AG10803 (cell line): ENCODE data around the gene NEFH.
A peak's percentile ranks its signal among the peaks of the same experiment; 100 is the strongest.

Experiments
- DNase-seq: peaks from one replicate; pipeline ENCODE4 v3.0.0; 2010; ENCODE audit warnings: low read depth
- H3K4me3 ChIP-seq: 2 replicates; pipeline ENCODE4 v1.5.1; 2011; ENCODE audit warnings: mild to moderate bottlenecking, low read length, control low read depth
- TF ChIP-seq, protein P1 (sequence below): conservative IDR thresholded peaks from 2 replicates; pipeline ENCODE4 v1.5.1; 2011; ENCODE audit warnings: mild to moderate bottlenecking, low read length, control low read depth, inconsistent platforms

NEFH gene

DNA sequence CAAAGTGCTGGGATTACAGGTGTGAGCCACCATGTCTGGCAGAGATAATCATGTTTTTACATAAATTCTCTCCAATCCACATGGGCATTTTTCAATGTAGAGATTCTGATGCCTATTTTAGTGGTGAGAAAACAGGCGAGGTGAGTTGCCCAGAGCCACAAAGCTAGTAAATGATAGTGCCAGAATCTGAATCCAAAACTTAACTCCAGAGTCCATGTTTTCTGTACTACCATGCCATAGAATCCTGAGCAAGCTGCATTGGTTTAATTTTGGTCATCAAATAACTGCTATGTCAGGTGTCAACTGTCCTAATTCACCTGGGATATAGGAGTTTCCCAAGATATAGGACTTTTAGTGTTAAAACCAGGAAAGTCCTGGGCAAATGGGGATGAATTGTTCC, 13.6 kb downstream of the NEFH start:
- H3K4me3 ChIP-seq = no peak overlapping the region
- TF ChIP-seq, protein P1, sequence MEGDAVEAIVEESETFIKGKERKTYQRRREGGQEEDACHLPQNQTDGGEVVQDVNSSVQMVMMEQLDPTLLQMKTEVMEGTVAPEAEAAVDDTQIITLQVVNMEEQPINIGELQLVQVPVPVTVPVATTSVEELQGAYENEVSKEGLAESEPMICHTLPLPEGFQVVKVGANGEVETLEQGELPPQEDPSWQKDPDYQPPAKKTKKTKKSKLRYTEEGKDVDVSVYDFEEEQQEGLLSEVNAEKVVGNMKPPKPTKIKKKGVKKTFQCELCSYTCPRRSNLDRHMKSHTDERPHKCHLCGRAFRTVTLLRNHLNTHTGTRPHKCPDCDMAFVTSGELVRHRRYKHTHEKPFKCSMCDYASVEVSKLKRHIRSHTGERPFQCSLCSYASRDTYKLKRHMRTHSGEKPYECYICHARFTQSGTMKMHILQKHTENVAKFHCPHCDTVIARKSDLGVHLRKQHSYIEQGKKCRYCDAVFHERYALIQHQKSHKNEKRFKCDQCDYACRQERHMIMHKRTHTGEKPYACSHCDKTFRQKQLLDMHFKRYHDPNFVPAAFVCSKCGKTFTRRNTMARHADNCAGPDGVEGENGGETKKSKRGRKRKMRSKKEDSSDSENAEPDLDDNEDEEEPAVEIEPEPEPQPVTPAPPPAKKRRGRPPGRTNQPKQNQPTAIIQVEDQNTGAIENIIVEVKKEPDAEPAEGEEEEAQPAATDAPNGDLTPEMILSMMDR = no peak
- DNase-seq = no peak

DNA sequence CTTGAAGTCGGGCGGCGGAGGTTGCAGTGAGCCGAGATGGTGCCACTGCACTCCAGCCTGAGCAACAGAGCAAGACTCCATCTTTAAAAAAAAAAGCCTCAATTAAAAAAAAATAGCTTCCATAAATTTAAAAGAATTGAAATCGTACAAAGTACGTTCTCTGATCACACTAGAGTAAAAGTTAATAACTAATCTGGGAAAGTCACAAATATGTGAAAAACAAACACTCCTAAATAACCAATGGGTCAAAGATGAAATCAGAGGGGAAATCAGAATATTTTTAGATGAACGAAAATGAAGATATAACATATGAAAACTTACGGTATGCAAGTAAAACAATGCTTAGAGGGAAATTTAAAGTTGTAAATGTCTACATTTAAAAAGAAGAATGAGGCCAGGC, 19.8 kb downstream of the NEFH start:
- H3K4me3 ChIP-seq = no peak overlapping the region
- TF ChIP-seq, protein P1 = no peak
- no peak for DNase-seq

DNA sequence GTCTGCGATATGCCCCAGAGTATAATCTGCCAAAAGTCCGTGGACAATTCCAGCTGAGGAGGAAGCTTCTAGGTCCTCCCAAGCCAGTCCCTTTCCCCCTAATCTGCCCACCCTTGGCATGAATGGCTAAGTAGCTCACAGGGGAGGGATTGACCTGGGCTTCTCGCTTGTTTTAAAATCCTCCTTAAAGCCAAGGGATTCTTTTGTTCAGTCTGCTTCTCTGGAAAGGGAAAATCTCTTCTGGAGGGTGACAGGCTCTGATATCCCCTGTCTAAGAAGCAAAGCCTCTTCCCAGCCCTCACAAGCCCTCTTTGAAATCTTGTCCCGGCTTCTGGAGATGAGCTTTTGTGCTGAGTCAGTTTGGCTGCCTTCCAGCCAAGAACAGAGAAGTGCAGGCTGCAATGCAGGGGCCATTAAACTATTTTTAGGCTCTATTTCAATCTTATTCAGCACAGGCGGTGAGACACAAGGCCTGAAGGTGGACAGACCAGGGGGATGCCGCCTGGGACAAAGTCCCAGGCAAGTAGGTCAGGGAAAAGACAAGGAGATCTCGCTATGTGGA, 23.9 kb downstream of the NEFH start:
- no peak overlapping the region for H3K4me3 ChIP-seq
- TF ChIP-seq, protein P1 = no peak
- peak; percentile 81 for DNase-seq

GRCh38 chr22:29509298-29509697, 29.3 kb downstream of the NEFH start:
- TF ChIP-seq, protein P1 = no peak
- no peak overlapping the region for H3K4me3 ChIP-seq
- DNase-seq = no peak

- no peak for DNase-seq
- TF ChIP-seq, protein P1 = no peak
- no peak overlapping the region for H3K4me3 ChIP-seq
Measured at GRCh38 chr22:29509815-29510214, 29.8 kb downstream of the NEFH start.

DNA sequence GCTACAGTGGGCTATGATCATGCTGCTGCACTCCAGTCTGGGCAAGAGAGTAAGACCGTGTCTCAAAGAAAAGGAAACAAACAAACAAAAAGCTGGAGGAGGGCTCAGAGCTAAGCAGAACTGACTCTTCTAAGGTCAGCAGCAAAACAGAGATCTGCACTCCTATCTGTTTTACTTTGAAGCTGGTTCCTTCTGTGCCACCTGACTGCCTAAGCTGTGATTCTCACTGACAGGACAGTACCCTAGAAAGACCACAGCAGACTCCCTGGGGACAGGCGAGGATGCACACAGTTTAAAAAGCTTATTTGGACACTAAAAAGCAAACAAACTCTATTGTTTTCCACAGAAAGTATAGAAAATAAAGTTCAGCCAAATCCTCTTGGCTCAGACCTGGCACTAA, 30.5 kb downstream of the NEFH start:
- DNase-seq = no peak
- TF ChIP-seq, protein P1 = no peak
- no peak overlapping the region for H3K4me3 ChIP-seq

- no peak overlapping the region for H3K4me3 ChIP-seq
- TF ChIP-seq, protein P1 = no peak
- no peak for DNase-seq
Measured at GRCh38 chr22:29511126-29511862, 31.3 kb downstream of the NEFH start.
